GDM1 (cell line): ENCODE data around the gene SLC1A2.
A peak's percentile ranks its signal among the peaks of the same experiment; 100 is the strongest.

Experiments
- DNase-seq: peaks from one replicate; lab custom pipeline; 2025; lab: John Stamatoyannopoulos, UW

The SLC1A2 gene

DNA sequence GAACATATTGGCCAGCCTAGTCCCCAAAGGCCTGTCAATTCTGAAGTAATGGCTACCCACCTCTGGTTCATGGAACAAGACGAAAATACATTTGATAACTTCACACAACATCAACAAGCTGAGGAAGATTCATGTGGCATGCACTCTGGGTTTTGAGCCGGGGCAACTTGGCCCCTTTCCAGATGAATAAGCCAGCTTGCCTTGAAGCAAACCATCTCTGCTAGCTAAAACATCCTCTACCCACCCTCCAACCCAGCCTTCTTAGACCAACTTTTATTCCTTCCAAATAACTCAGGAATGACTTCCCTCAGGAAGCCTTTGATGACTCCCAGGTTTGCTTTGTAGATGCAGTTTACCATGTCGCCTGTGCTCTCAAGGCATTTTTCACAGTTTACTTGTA, 94.4 kb downstream of the SLC1A2 start:
- DNase-seq, result no peak

DNA sequence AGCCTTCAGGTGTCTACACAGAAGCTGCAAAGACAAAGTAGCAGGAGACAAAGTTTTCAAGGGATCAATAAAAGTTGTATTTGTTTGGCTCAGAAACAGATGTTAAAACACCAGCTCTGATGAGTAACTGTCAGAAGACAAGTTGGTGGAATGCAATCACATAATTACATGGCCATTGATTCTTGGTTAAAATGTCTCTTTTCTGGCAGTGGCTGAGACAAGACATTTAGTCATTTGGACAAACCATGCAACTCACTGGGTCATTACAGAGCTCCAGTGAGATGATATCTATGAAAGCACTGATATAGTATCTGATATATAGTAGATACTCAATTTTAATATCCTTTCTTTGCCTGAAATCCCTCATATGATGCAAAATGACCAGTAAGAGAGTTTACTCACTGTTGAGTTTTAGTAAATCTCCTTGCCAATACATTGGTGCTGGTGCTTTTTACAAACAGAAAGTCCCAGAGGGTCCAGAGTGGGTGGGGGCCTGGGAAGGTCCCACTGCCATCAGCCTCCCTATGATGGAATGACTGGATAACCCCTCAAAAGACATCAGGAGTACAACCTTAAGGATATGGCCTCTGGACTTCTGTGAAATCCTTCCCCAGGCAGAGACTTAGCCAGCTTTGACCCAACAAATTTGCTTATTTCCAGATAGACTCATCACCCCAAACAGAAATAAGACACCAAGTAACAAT, 95.0 kb downstream of the SLC1A2 start:
- DNase-seq, result no peak

GRCh38 chr11:35323076-35323868, 96.1 kb downstream of the SLC1A2 start:
- DNase-seq, result no peak

DNA sequence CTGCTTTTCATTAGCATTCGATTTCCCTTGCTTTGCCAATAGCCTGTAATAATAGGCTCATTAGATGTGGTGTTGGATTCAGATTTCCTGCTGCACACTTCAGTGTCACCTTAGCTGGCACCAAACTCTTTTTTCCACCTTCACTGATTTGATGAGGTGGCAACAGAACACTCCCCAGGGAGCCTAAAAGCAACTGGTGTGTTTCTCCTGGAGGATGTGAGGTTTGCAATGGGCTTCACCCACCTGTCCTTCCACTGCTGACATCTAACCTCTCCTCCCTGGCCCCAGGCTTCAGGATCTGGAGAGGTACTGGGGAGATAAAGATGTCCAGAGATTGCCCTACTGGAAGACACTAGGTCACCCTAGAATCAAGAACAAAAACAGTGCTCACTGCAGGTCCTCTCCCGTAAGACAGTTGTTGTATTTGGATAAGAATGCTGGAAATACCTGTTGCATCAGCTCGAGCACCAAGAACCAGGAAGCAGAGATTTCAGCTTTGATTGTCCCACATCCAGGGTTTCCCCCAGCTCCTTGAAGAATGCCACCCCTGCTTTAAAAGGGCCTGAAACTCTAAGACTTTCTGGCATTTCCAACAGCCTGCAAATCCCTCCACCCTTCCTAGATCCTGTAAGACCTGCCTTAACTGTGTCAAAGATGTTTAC, 96.9 kb downstream of the SLC1A2 start:
- DNase-seq, result no peak

DNA sequence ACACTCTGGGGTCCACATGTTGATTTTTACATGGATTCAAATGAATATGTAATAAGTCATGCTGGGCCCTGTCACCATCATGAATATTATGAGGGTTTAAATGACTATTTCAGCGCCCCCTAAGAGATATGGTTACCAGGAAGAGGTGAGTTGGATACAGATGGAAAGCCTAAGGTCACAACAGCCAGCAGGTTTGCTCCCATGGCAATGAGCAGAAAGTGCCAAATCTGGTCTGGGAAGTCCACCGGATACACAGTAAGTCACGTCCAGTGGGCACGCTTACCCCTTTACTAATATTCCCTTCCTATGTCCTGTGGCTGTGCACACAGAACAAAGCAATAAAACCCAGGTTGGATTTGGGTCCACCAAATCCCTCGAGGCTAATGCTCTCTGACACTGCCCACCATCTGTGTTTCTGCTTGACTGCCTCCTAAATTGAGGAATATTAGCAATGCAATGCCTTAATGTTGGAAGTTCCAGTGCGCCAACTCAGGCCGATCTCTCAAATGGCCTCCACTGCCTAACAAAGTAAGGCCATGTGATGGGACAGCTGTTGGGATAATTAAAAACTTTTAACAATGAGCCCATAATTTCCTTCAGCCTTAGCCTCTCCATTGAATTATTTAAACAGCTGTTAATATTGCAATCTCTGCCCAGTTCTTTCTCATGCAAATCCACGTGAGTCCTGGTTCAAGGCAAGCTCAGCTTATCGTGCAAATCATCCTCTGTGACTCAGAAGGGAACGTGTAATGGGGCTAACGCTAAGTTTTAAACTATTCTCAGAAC, 97.6 kb downstream of the SLC1A2 start:
- no peak for DNase-seq

DNA sequence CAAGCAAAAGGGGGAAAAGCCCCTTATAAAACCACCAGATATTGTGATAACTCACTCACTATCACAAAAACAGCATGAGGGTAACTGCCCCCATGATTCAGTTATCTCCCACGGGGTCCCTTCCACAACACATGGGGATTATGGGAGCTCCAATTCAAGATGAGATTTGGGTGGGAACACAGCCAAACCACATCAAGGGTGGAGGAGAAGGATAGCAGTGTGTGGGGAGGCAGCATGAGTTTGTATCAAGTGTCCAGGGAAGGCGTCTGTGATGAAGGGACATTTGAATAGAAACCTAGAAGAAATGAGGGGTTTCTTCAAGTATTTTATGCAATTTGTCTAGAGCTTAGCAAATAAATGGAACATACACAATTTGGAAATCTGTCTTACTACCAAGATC, 98.2 kb downstream of the SLC1A2 start:
- no peak for DNase-seq

GRCh38 chr11:35318977-35319925, 100.1 kb downstream of the SLC1A2 start:
- DNase-seq, result no peak

DNA sequence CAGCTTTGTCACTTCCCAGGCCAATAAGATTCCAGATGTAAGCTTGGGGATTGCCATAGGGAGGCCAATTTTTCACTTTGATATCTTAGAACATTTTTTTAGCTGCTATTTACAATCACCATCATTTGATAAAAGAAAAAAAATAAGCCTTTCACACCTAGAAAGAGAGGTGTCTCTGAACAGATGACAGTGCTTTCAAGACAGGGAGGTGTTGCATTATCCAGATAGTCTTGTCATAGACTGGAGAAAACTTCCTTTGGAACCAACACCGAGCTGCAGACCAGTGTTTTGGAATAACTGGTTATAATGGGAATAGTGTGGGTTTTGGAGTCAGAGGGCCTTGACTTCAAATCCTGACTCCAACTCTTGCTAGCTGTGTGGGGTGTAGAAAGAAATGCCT, 101.0 kb downstream of the SLC1A2 start:
- no peak for DNase-seq

GRCh38 chr11:35317253-35317652, 102.1 kb downstream of the SLC1A2 start:
- no peak for DNase-seq

- no peak for DNase-seq
These were observed 103.2 kb downstream of the SLC1A2 start for GRCh38 chr11:35316161-35316560.

GRCh38 chr11:35313760-35314153, 105.6 kb downstream of the SLC1A2 start:
- DNase-seq, result no peak

- no peak for DNase-seq
These were observed 106.1 kb downstream of the SLC1A2 start for GRCh38 chr11:35313066-35313759.

DNA sequence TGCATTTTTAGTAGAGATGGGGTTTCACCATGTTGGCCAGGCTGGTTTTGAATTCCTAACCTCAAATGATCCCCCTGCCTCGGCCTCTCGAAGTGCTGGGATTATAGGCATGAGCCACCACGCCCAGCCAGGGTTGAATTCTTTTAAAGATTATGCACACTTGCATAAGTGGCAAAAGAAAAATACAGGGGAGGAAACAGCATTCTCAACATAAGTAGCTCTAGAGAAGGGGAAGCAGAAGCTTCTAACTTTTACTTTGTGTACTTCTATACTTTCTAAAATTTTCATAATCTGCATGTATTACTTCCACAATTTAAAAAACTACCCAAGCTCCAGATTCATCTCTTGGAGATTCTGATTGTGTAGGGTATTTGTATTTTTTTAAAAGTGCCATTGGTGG, 108.0 kb downstream of the SLC1A2 start:
- DNase-seq, result no peak

- DNase-seq, result no peak
These were observed 111.2 kb downstream of the SLC1A2 start for GRCh38 chr11:35308157-35308556.

GRCh38 chr11:35307221-35307621, 112.1 kb downstream of the SLC1A2 start:
- DNase-seq, result no peak

DNA sequence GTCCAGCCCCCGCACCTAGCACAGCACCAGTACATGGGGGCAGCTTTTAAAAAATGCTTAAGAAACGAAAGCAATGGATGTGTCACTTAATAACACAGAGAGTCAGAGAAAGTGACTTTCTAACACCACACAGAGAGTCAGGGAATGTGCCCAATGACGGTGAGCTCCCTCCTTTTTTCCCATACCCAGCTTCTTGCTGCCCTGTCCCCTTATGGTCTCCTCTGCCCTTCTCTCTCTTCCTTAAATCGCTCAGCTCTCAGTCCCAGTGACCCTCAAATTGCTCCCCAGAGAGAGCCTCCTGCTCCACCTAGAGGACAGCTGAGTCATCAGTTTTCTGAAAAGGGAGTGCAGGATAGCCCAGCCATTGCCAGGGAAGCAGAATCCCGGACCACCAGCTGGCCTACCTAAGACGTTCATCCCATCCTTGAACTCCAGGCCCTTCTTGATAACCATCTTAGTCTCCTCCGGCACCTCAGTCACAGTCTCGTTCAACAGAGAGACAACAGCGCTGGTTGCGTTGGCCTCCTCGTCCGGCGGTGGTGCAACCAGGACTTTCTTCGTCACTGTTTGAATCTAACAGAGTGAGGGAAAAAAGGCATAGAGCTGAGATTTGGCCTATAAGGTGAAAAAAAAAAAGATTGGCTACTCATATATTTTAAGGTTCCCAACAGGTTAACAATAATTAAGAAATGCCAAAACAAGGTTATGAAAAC, 113.5 kb downstream of the SLC1A2 start:
- DNase-seq, result peak; percentile 24

DNA sequence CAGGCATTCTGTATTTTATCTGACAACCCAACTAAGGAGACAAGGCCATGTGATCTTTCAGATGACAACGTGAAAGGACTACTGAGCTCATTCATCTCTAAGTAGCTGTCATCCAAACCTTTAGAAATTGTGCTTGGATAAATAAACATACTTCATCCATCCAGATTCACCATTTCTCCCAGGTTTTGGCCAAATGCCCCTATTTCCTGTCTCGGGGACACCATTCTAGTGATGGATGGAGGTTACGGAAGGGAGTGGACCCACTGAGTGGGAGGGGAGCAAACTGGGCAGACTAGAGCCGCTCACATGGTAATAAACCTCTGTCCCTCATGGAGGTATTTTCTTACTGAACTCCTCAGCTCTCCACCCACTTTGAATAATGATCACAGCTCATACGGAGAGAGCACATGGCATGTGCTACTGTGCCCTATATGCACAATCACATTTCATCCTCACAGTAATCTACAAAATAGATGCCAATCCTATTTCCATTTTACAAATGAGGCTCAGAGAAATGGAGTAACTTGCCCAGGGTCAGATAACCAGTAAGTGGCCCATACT, 114.4 kb downstream of the SLC1A2 start:
- no peak for DNase-seq

DNA sequence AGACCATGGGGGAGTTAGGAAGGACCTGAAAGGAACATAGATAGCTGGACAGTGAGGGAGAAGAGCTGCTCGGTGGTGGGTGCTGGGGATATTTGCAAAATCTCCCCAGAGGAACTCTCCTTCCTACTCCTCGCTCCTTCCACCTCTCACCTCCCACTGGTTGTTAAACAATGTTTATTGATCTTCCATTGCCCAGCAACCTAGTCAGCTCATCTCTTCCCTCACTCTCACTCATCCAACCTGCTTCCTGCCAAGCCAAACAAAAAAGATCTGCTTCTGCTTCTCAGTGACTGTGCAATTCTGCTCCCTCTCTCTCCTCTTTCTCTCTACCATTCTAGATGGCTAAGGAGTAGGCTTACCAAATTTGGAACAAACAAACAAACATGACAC, 115.0 kb downstream of the SLC1A2 start:
- DNase-seq, result peak; percentile 24

- DNase-seq, result no peak
These were observed 115.6 kb downstream of the SLC1A2 start for GRCh38 chr11:35303596-35304385.
